GM21367 (cell line): ENCODE measurements around the gene TRAPPC1.
"Not testable (repeated sequence)": the region's sequence is repeated elsewhere in the genome, so short reads cannot be mapped to it uniquely, and the experiment has no call there.

Experiments used
- ATAC-seq: cut with Tn5 transposase; IDR thresholded peaks from one replicate; pipeline ENCODE4 v1.9.1; 2021; ENCODE audit not compliant: unreplicated experiment

TRAPPC1 gene, protein sequence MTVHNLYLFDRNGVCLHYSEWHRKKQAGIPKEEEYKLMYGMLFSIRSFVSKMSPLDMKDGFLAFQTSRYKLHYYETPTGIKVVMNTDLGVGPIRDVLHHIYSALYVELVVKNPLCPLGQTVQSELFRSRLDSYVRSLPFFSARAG

GRCh38 chr17:7931709-7932482, at the start of gene TRAPPC1, which contains the start of gene CNTROB:
TRAPPC1 (minus strand) TSS chr17:7931946; CDS start chr17:7931829, 117 bp downstream.
CNTROB (plus strand) TSS chr17:7932206; CDS start chr17:7933080, 874 bp downstream.
- peak; percentile 75 for ATAC-seq

GRCh38 chr17:7977805-7978204, 46.1 kb upstream of the TRAPPC1 start:
- no peak for ATAC-seq

GRCh38 chr17:7977039-7977438, 45.3 kb upstream of the TRAPPC1 start:
- ATAC-seq, result no peak

DNA sequence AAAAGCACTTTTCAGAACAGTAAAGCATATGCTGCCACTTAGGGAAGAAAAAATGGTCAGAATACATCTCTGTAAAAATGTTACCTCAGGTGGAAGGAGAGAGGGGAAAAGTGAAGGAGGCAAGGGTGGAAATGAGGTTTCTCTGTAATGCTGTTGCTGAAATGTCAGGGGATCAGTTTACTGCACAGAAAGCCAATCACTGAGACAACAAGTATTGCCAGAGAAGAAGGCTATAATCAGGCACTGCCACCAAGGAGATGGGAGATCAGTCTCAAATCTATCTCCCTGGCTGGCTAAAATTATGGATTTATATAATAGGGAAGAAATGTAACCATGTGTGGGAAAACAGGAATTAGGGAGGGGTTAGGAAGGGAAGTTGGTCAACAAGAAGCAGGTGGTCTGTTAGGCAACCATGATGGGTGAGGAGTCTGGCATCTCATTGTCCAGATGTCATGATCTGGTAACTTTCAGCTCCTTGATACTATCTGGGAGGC, 42.9 kb upstream of the TRAPPC1 start:
- ATAC-seq, result no peak

GRCh38 chr17:7972131-7972785, 40.5 kb upstream of the TRAPPC1 start:
- ATAC-seq, result no peak

DNA sequence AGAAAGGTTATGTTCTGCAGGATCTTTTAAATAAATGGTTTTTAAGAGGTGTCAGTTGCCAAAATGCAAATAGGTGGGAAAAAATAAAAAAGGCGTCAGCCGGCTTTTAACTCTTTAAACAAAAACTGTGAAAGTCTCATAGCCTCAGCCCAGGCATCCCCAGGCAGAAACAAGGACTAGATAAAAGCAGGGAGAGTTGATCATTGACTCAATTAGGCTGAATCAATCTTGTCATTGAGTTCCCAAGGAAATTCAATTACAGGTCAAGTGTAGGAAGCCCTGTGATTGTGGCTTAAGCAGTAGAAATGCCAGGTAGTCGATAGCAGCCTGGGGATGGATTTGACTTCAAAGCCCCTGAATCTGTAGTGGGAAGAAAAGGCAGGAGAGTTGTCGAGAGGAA, 39.9 kb upstream of the TRAPPC1 start:
- no peak for ATAC-seq

DNA sequence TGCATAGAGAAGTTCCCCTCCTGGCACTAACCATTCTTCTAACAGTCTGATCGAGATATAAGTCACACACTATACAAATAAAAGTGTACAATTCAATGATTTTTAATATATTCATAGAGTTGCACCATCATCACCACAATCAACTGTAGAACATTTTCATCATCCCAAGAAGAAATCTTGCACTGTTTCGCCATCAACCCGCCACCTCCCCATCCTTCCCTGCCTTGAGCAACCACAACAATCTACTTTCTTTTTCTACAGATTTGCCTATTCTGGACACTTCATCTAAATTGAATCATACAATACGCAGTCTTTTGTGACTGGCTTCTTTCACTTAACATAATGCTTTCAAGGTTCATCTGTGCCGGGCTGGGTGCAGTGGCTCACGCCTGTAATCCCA, 37.7 kb upstream of the TRAPPC1 start:
- ATAC-seq, result no peak

GRCh38 chr17:7967751-7968150, 36.0 kb upstream of the TRAPPC1 start:
- no peak for ATAC-seq

- no peak for ATAC-seq
Observed at GRCh38 chr17:7961421-7961820, 29.7 kb upstream of the TRAPPC1 start.

GRCh38 chr17:7959503-7960253, 27.9 kb upstream of the TRAPPC1 start:
- no peak for ATAC-seq

GRCh38 chr17:7956228-7956965, 24.7 kb upstream of the TRAPPC1 start:
- ATAC-seq, result no peak

DNA sequence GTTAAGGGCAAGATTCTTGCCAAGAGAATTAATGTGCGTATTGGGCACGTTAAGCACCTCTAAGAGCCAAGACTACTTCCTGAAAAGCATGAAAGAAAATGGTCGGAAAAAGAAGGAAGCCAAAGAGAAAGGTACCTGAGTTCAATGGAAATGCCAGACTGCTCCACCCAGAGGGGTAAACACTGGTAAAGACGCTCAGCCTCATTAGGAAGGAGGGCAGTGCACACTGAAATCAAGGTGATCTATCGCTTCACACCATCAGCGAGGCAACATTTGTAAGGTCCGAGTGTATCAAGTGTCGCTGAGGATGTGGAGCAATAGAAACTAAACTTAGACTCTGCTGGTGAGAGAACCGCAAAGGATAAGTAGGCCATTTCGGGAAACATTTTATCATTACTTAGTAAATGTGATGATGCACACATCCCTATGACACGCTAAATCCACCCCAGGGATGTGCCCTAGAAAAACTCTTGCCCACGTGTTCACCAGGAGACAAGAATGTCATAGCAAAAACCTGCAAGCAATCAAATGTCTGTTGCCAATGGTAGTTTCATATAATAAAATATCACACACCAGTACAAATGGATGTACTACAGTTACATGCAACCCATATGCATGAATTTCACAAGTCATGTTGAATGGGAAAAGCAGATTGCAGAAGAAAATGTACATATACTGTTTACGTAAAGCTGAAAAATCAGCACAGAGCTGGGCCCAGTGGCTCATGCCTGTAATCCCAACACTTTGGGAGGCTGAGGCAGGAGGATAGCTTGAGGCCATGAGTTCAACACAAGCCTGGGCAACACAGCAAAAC, 23.9 kb upstream of the TRAPPC1 start:
- no peak for ATAC-seq

GRCh38 chr17:7953266-7953665, 21.5 kb upstream of the TRAPPC1 start:
- ATAC-seq, result not testable (repeated sequence)

DNA sequence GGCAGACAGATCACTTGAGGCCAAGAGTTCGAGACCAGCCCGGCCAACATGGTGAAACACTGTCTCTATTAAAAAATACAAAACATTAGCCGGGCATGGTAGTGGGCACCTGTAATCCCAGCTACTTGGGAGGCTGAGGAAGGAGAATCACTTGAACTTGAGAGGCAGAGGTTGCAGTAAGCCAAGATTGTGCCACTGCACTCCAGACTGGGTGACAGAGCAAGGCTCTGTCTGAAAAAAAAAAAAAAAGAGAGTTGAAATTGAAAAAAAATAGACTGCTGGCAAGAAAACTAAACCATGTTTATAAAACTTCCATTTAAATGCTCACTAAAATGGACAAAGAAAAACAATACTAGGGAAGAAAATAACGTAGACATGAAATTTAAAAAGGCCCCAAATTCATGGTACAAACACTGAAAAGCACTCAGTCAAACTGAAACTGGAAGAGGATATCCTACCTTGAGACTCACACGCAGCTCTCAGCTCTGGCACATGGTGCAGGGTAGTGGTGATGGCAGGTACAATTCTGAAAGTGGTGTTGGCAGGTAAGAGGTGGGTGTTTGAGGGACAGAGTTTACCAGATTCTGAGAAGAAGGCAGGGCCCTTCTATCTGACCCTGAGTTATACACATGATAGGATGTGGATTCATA, 19.5 kb upstream of the TRAPPC1 start:
- ATAC-seq, result no peak

DNA sequence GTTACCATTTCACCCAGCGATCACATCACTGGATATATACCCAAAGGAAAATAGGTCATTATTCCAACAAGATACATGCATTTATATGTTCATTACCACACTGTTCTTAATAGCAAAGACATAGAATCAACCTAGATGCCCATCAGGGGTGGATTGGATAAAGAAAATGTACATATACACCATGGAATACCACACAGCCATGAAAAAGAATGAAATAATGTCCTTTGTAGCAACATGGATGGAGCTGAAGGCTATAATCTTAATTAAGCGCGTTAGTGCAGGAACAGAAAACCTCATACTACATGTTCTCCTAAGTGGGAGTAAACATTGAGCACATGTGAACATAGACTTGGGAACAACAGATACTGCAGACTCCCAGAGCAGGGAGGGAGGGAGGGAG, 18.8 kb upstream of the TRAPPC1 start:
- no peak for ATAC-seq

DNA sequence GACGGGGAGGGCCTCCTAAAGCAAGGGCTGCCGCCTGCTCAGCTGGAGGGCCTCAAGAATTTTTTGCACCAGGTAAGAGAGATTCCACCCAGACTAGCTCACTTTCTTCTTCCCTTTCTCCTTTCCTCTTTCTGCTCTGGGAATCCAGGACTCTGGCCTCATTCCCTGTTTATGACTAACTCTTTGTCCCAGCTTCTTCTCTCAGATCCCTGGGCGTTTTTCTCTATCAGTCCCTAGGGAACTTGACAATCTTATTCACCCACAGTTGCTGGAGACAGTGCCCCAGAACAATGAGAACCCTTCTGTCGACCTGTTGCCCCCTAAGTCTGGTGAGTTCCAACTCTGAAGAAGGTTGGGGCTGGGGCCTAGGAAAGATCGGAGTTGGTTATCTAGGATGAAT, 15.9 kb upstream of the TRAPPC1 start:
- no peak for ATAC-seq

DNA sequence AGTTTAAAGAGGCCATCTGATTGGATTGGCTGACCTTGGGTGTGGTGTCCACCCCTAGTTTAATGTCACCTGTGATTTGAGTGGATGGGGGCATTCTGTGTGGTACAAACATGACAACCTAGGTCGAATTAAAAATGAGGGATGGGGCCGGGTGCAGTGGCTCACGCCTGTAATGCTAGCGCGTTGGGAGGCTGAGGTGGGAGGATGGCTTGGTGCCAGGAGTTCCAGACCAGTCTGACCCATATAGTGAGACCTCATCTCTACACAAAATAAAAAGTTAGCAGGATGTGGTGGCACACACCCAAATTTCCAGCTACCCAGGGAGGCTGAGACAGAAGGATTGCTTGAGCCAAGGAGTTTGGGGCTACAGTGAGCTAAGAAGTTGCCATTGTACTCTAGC, 14.7 kb upstream of the TRAPPC1 start:
- no peak for ATAC-seq

DNA sequence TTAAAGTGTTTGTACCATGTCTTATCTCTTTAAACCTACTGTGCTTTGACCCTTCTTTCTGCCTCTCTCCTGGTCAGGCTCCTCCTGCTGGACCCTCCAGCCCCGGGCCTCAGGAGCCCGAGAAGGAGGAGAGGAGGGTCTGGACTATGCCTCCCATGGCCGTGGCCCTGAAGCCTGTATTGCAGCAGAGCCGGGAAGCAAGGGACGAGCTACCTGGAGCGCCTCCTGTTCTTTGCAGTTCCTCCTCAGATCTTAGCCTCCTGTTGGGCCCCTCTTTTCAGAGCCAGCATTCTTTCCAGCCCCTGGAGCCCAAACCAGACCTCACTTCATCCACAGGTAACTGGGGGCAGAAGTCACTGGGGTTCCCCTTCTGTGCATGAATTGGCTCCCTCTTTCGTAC, 13.9 kb upstream of the TRAPPC1 start:
- no peak for ATAC-seq

DNA sequence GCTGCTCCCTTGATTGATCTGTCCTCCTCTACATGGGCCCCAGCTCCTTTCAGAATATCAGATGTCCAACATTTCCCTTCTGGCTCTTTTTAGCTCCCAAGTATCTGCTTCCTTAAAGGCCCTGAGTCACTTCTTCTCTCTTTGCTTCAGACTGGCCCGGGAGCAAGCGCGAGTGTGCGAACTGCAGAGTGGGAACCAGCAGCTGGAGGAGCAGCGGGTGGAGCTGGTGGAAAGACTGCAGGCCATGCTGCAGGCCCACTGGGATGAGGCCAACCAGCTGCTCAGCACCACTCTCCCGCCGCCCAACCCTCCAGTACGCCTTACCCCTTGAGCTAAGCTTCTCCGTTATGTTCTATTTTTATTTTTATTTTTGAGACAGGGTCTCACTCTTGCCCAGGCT, 12.6 kb upstream of the TRAPPC1 start:
- ATAC-seq, result no peak
